ENCODE data around the gene DNASE1.

DNASE1 gene

GRCh38 chr16:3665508-3665907, 11.0 kb downstream of the DNASE1 start:
- DNase-seq = no peak

- DNase-seq = no peak
Observed at GRCh38 chr16:3668626-3669025, 14.1 kb downstream of the DNASE1 start.

- DNase-seq = no peak
Observed at GRCh38 chr16:3669082-3669481, 14.6 kb downstream of the DNASE1 start.

GRCh38 chr16:3670711-3671110, 16.2 kb downstream of the DNASE1 start:
- DNase-seq = no peak

- DNase-seq = no peak
Observed at GRCh38 chr16:3671424-3671823, 16.9 kb downstream of the DNASE1 start.

- no peak for DNase-seq
Observed at GRCh38 chr16:3672571-3673041, 18.1 kb downstream of the DNASE1 start.

- DNase-seq = no peak
Observed at GRCh38 chr16:3673201-3673600, 18.7 kb downstream of the DNASE1 start.

- no peak for DNase-seq
Observed at GRCh38 chr16:3673676-3674377, 19.3 kb downstream of the DNASE1 start.

GRCh38 chr16:3674513-3675295, 20.2 kb downstream of the DNASE1 start:
- no peak for DNase-seq

- no peak for DNase-seq
Observed at GRCh38 chr16:3675601-3676130, 21.2 kb downstream of the DNASE1 start.

- no peak for DNase-seq
Observed at GRCh38 chr16:3677994-3678393, 23.5 kb downstream of the DNASE1 start.

GRCh38 chr16:3681206-3681605, 26.7 kb downstream of the DNASE1 start:
- DNase-seq = no peak

GRCh38 chr16:3687021-3687420, 32.5 kb downstream of the DNASE1 start:
- DNase-seq = no peak

- DNase-seq = no peak
Observed at GRCh38 chr16:3687792-3688191, 33.3 kb downstream of the DNASE1 start.

GRCh38 chr16:3689731-3690130, 35.2 kb downstream of the DNASE1 start:
- DNase-seq = no peak

GRCh38 chr16:3690470-3690928, 36.0 kb downstream of the DNASE1 start:
- DNase-seq = peak; percentile 59

- DNase-seq = no peak
Observed at GRCh38 chr16:3690980-3691720, 36.7 kb downstream of the DNASE1 start.

GRCh38 chr16:3691761-3692160, 37.3 kb downstream of the DNASE1 start:
- DNase-seq = no peak

GRCh38 chr16:3694051-3694450, 39.6 kb downstream of the DNASE1 start:
- no peak for DNase-seq

GRCh38 chr16:3695610-3696369, 41.3 kb downstream of the DNASE1 start:
- no peak for DNase-seq

- peak; percentile 90 for DNase-seq
Observed at GRCh38 chr16:3696425-3697218, 42.1 kb downstream of the DNASE1 start.

GRCh38 chr16:3698941-3699340, 44.5 kb downstream of the DNASE1 start:
- no peak for DNase-seq
